Tibial nerve (tissue), 4 donors: ENCODE measurements around the gene ICA1.

ENCODE experiments used
- CTCF ChIP-seq, 5 experiments: fragments of 200-600 bp in 3 of 5; fragments of 450-650 bp in 2 of 5; sonication (generic) in 3 of 5; IDR thresholded peaks; one replicate each; pipeline ENCODE4 v1.5.1; 2016 to 2019; ENCODE audit warnings: antibody characterized with exemption in 5 of 5, mild to moderate bottlenecking in 3 of 5, moderate library complexity in 2 of 5
- EP300 ChIP-seq, 2 donors: sonication (generic); formaldehyde crosslinking; IDR thresholded peaks; one replicate each; pipeline ENCODE4 v1.6.1; 2017; ENCODE audit warnings: antibody characterized with exemption in 2 of 2, mild to moderate bottlenecking in 1 of 2
- POLR2A ChIP-seq, 2 donors: fragments of 450-650 bp; IDR thresholded peaks; one replicate each; pipeline ENCODE4 v1.6.1; 2017; ENCODE audit warnings: antibody characterized with exemption in 2 of 2, mild to moderate bottlenecking in 2 of 2, moderate library complexity in 2 of 2

- TF ChIP-seq CTCF (IDR thresholded peaks at IDR 0.05) (no peak), POLR2A (IDR thresholded peaks at IDR 0.05) (no peak), EP300 (IDR thresholded peaks at IDR 0.05) (no peak)
Measured at GRCh38 chr7:8121243-8121642, 140.7 kb downstream of the ICA1 start.
